Measurements from ENCODE around the gene CYB5R3.

- TF ChIP-seq, protein P1, sequence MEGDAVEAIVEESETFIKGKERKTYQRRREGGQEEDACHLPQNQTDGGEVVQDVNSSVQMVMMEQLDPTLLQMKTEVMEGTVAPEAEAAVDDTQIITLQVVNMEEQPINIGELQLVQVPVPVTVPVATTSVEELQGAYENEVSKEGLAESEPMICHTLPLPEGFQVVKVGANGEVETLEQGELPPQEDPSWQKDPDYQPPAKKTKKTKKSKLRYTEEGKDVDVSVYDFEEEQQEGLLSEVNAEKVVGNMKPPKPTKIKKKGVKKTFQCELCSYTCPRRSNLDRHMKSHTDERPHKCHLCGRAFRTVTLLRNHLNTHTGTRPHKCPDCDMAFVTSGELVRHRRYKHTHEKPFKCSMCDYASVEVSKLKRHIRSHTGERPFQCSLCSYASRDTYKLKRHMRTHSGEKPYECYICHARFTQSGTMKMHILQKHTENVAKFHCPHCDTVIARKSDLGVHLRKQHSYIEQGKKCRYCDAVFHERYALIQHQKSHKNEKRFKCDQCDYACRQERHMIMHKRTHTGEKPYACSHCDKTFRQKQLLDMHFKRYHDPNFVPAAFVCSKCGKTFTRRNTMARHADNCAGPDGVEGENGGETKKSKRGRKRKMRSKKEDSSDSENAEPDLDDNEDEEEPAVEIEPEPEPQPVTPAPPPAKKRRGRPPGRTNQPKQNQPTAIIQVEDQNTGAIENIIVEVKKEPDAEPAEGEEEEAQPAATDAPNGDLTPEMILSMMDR (IDR thresholded peaks at IDR 0.05 in 8 of 11, conservative IDR thresholded peaks at IDR 0.05 in 3 of 11), result no peak
- TF ChIP-seq POLR2AphosphoS5 (IDR thresholded peaks at IDR 0.05), result no peak
- TF ChIP-seq POLR2A (IDR thresholded peaks at IDR 0.05), result no peak
Observed at GRCh38 chr22:42630901-42631602, 18.1 kb downstream of the CYB5R3 start.
